ENCODE measurements around the gene ELOVL7.
"Not testable (repeated sequence)": the region's sequence is repeated elsewhere in the genome, so short reads cannot be mapped to it uniquely, and the experiment has no call there.

The ELOVL7 gene

GRCh38 chr5:60803712-60804111, 40.4 kb downstream of the ELOVL7 start:
- no peak for DNase-seq (ENCODE audit: low spot score)
- TF ChIP-seq, protein P1, sequence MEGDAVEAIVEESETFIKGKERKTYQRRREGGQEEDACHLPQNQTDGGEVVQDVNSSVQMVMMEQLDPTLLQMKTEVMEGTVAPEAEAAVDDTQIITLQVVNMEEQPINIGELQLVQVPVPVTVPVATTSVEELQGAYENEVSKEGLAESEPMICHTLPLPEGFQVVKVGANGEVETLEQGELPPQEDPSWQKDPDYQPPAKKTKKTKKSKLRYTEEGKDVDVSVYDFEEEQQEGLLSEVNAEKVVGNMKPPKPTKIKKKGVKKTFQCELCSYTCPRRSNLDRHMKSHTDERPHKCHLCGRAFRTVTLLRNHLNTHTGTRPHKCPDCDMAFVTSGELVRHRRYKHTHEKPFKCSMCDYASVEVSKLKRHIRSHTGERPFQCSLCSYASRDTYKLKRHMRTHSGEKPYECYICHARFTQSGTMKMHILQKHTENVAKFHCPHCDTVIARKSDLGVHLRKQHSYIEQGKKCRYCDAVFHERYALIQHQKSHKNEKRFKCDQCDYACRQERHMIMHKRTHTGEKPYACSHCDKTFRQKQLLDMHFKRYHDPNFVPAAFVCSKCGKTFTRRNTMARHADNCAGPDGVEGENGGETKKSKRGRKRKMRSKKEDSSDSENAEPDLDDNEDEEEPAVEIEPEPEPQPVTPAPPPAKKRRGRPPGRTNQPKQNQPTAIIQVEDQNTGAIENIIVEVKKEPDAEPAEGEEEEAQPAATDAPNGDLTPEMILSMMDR (IDR thresholded peaks at IDR 0.05; ENCODE audit: borderline replicate concordance, control extremely low read depth, extremely low read depth, insufficient read depth, missing control alignments), result no peak
- in situ Hi-C loops (cut with MboI; ENCODE audit: low sequenced_read_pairs, unreplicated experiment), result no loop called here

GRCh38 chr5:60802986-60803385, 41.1 kb downstream of the ELOVL7 start:
- in situ Hi-C loops (cut with MboI; ENCODE audit: low sequenced_read_pairs, unreplicated experiment), result no loop called here
- DNase-seq (ENCODE audit: low spot score), result no peak
- TF ChIP-seq, protein P1 (IDR thresholded peaks at IDR 0.05; ENCODE audit: borderline replicate concordance, control extremely low read depth, extremely low read depth, insufficient read depth, missing control alignments), result no peak

DNA sequence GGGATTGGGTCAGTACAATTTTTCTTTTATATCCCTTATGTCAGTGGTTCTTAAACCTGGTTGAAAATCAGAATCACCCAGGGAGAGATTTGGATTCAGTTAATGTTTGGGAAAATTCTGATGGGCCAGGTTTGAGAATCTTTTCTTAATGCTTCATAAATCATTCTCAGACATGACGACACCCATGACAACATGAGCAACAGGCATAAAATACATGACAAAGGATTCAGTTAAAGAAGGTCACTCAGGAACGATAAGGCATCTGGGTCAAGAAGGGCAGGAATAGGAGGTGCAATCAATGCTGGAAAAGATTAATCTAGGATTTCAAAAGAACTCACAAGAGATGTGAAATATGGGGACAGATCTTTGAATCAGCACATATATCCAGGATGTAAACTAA, 41.8 kb downstream of the ELOVL7 start:
- TF ChIP-seq, protein P1 (IDR thresholded peaks at IDR 0.05; ENCODE audit: borderline replicate concordance, control extremely low read depth, extremely low read depth, insufficient read depth, missing control alignments), result no peak
- DNase-seq (ENCODE audit: low spot score), result no peak
- in situ Hi-C loops (cut with MboI; ENCODE audit: low sequenced_read_pairs, unreplicated experiment), result no loop called here

DNA sequence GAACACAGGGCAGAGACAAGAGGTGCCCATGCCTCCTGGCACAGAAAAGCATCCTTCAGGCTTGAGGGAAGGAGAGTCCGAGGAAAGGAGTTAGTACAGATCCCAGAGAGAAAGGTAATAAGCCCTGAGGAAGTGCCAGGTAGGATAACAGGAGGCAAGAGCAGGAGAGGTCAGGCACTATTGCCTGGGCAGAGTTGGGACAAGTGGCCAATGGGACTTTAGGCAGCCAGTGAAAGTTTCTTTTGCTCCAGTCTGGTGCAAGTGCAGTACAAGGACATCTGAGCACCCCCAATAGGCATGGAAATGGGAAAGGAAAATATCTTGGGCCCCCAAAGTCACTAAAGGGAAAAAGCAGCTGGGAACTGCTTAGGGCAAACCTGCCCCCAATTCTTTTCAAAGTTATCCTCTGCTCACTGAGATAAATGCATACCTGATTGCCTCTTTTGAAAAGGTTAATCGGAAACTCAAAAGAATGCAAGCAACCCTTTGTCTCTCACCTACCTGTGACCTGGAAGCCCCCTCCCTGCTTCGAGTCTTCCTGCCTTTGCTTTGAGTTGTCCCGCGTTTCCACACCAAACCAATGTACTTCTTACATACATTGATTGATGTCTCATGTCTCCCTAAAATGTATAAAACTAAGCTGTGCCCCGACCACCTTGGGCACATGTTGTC, 46.5 kb downstream of the ELOVL7 start:
- in situ Hi-C loops (cut with MboI; ENCODE audit: low sequenced_read_pairs, unreplicated experiment), result no loop called here
- DNase-seq (ENCODE audit: low spot score), result no peak
- TF ChIP-seq, protein P1 (IDR thresholded peaks at IDR 0.05; ENCODE audit: borderline replicate concordance, control extremely low read depth, extremely low read depth, insufficient read depth, missing control alignments), result no peak

DNA sequence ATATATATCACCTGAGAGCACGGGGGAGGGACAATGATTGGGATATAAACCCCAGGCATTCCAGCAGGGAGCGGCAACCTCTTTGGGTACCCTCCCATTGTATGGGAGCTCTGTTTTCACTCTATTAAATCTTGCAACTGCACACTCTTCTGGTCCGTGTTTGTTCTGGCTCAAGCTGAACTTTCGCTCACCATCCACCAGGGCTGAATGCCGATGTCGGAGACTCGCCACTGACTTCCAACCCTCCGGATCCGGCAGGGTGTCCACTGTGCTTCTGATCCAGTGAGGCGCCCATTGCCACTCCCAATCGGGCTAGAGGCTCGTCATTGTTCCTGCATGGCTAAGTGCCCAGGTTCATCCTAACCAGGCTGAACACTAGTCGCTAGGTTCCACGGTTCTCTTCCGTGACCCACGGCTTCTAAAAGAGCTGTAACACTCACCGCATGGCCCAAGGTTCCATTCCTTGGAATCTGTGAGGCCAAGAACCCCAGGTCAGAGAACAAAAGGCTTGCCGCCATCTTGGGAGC, 48.6 kb downstream of the ELOVL7 start:
- in situ Hi-C loops (cut with MboI; ENCODE audit: low sequenced_read_pairs, unreplicated experiment), result not testable (repeated sequence)

GRCh38 chr5:60794691-60795090, 49.4 kb downstream of the ELOVL7 start:
- TF ChIP-seq, protein P1 (IDR thresholded peaks at IDR 0.05; ENCODE audit: borderline replicate concordance, control extremely low read depth, extremely low read depth, insufficient read depth, missing control alignments), result no peak
- DNase-seq (ENCODE audit: low spot score), result no peak
- in situ Hi-C loops (cut with MboI; ENCODE audit: low sequenced_read_pairs, unreplicated experiment), result no loop called here

More for the DNA sequence above, 48.6 kb downstream of the ELOVL7 start:
- DNase-seq (ENCODE audit: low spot score), result not testable (repeated sequence)

DNA sequence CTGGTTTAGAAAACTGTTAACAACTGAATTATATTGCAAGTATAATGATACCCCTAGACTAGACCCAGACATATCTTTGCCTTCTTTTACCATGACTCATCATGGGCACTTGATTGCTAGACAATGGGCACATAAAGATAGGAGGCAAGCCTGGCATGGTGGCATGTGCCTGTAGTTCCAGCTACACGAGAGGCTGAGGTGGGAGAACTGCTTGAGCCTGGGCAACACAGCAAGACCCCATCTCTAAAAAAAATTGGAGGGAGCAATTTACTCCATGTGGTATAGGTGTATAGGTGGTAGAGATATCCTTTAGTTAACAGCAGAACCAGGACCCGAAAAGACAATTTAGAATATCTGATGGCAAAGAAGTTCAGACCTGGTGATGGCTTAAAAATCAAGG, 51.6 kb downstream of the ELOVL7 start:
- TF ChIP-seq, protein P1 (IDR thresholded peaks at IDR 0.05; ENCODE audit: borderline replicate concordance, control extremely low read depth, extremely low read depth, insufficient read depth, missing control alignments), result no peak
- DNase-seq (ENCODE audit: low spot score), result no peak
- in situ Hi-C loops (cut with MboI; ENCODE audit: low sequenced_read_pairs, unreplicated experiment), result no loop called here
